BE2C (cell line): ENCODE results near the gene ERMP1.

Experiments used
- DNase-seq: peaks from one replicate; pipeline ENCODE4 v3.0.0-alpha.2; 2020
- H3K27me3 ChIP-seq: fragments of 250-450 bp; sonication (Bioruptor Pico); 2 replicates; pipeline ENCODE4 v1.5.1; 2020; ENCODE audit warnings: mild to moderate bottlenecking
- H3K36me3 ChIP-seq: fragments of 250-450 bp; sonication (Bioruptor Pico); 2 replicates; pipeline ENCODE4 v1.5.1; 2020; ENCODE audit warnings: mild to moderate bottlenecking
- H3K4me1 ChIP-seq: fragments of 250-450 bp; sonication (Bioruptor Pico); 2 replicates; pipeline ENCODE4 v1.5.1; 2020
- H3K4me3 ChIP-seq: 2 replicates; pipeline ENCODE4 v1.5.1; 2011; ENCODE audit warnings: low read depth, low read length
- H3K9me3 ChIP-seq: fragments of 250-450 bp; sonication (Bioruptor Pico); 2 replicates; pipeline ENCODE4 v1.5.1; 2020
- TF ChIP-seq, protein P1 (sequence below): IDR thresholded peaks from 2 replicates; pipeline ENCODE4 v1.5.1; 2012; ENCODE audit warnings: mild to moderate bottlenecking, low read depth, low read length

Gene ERMP1

DNA sequence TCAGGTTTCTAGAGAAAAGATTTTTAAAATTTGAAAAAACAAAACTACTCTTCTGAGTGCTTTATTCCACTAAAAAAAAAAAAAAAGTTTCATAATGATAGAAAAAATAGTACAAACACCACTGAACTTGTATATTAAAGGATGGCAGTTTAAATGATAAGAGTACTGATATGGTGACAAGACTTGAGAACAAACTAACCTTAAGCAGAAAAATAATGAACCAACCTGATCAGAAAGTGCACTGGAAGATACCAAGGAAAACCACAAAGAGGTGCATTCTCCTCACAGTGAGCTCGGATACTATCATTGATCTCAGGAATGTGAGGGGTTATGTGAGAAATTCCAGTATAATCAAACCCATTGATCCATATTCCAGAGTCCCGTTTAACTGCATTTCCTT lies 34.3 kb downstream of the ERMP1 start:
- DNase-seq = no peak
- Histone ChIP-seq H3K27me3 (no peaks in the 10 kb centered on the region), H3K4me1 (0 out of 2 replicates have a peak, but pooled peaks cover 3% of the 10 kb centered on the region), H3K4me3 (no peak overlapping the region), H3K9me3 (no peaks in the 10 kb centered on the region), H3K36me3 (no peaks in the 10 kb centered on the region)
- TF ChIP-seq, protein P1, sequence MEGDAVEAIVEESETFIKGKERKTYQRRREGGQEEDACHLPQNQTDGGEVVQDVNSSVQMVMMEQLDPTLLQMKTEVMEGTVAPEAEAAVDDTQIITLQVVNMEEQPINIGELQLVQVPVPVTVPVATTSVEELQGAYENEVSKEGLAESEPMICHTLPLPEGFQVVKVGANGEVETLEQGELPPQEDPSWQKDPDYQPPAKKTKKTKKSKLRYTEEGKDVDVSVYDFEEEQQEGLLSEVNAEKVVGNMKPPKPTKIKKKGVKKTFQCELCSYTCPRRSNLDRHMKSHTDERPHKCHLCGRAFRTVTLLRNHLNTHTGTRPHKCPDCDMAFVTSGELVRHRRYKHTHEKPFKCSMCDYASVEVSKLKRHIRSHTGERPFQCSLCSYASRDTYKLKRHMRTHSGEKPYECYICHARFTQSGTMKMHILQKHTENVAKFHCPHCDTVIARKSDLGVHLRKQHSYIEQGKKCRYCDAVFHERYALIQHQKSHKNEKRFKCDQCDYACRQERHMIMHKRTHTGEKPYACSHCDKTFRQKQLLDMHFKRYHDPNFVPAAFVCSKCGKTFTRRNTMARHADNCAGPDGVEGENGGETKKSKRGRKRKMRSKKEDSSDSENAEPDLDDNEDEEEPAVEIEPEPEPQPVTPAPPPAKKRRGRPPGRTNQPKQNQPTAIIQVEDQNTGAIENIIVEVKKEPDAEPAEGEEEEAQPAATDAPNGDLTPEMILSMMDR = no peak

DNA sequence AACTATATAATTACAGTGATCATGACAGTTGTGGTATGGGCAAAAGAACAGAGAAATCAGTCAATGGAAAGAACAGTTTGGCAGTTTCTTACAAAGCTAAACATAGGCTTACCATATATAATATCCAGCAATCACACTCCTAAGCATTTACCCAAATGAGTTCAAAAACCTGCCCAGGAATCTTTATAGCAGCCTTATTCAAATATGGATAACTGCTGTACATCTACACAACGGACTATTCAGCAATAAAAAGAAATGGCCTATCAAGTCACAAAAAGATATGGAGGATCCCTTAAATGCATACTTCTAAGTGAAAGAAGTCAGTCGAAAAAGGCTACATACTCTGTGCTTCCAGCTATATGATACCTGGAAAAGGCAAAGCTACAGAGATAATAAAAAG lies 36.6 kb downstream of the ERMP1 start:
- Histone ChIP-seq H3K9me3 (no peaks in the 10 kb centered on the region), H3K36me3 (no peaks in the 10 kb centered on the region), H3K27me3 (no peaks in the 10 kb centered on the region), H3K4me1 (no peaks in the 10 kb centered on the region), H3K4me3 (no peak overlapping the region)
- TF ChIP-seq, protein P1 = no peak
- no peak for DNase-seq

DNA sequence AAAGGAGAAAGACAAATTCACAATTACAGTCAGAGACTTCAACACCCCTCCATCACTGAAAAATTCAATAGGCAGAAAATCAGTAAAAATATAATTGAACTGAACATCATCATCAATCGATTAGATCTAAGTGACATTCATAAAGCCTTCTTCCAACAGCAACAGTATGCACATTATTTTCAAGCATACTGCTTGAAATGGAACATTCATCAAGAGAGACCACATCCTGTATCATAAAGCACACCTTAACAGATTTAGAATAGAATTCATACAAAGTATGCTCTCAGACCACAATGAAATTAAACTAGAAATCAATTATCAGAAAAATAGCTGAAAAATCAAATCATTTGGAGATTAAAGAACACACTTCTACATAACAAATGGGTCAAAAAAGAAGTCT lies 39.1 kb downstream of the ERMP1 start:
- H3K4me3 ChIP-seq = no peak overlapping the region
- no peaks in the 10 kb centered on the region for H3K36me3 ChIP-seq
- no peaks in the 10 kb centered on the region for H3K9me3 ChIP-seq
- no peaks in the 10 kb centered on the region for H3K4me1 ChIP-seq
- TF ChIP-seq, protein P1 = no peak
- DNase-seq = no peak
- H3K27me3 ChIP-seq = no peaks in the 10 kb centered on the region

DNA sequence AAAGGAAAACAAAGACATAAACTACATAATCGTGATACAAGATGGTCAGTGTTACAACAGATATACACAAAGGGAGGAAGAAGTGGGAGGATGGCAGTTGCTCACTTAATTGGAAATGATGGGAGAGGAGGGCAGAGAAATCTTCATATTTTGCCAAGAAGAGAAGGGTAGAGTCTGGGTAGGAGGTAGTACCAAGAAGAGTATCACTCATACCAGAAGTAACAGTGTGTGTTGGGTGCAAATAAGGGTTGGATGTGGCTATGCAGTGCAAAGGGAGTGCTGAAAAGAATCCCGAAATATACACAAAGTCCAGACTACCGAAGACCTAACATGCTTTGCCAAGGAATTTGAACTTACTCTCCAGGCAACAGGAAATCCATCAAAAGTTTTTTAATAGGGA lies 41.0 kb downstream of the ERMP1 start:
- Histone ChIP-seq H3K4me3 (no peak overlapping the region), H3K9me3 (no peaks in the 10 kb centered on the region), H3K4me1 (no peaks in the 10 kb centered on the region), H3K27me3 (no peaks in the 10 kb centered on the region), H3K36me3 (no peaks in the 10 kb centered on the region)
- no peak for DNase-seq
- TF ChIP-seq, protein P1 = no peak

DNA sequence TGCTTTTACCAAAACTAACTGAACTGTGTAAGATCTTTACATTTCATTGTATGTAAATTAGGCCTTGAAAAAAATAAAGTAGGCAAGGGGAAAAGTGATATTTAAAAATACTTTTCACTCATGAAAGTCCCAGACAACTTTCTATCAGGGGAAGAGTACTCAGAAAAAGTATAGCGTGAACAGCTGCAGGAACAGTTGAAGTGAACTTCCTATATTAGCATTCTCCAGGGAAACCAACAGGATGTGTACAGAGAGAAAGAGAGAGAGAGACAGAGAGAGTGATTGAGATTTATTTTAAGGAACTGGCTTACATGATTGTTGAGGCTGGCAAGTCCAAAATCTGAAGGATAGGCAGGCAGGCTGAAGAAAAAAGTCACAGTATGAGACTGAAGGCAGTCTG lies 42.0 kb downstream of the ERMP1 start:
- Histone ChIP-seq H3K4me3 (no peak overlapping the region), H3K9me3 (no peaks in the 10 kb centered on the region), H3K27me3 (no peaks in the 10 kb centered on the region), H3K36me3 (no peaks in the 10 kb centered on the region), H3K4me1 (no peaks in the 10 kb centered on the region)
- TF ChIP-seq, protein P1 = no peak
- DNase-seq = no peak

DNA sequence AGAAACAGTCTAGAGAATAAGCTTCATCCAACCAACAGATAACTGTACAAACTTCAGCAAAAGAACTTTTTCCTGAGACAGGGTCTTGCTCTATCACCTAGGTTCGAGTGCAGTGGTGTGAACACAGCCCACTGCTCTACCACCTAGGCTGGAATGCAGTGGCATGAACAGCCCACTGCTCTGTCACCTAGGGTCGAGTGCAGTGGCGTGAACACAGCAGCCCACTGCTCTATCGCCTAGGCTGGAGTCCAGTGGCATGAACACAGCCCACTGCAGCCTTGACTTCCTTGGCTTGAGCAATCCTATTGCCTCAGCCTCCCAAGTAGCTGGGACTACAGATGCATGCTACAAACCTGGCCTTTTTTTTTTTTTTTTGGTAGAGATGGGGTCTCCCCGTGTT lies 43.4 kb downstream of the ERMP1 start:
- Histone ChIP-seq H3K9me3 (no peaks in the 10 kb centered on the region), H3K4me1 (no peaks in the 10 kb centered on the region), H3K4me3 (no peak overlapping the region), H3K36me3 (no peaks in the 10 kb centered on the region), H3K27me3 (no peaks in the 10 kb centered on the region)
- TF ChIP-seq, protein P1 = no peak
- DNase-seq = no peak
